Body of pancreas (tissue), 4 donors: ENCODE results near the gene FAM78A. TPM values are rescaled to one million over a fixed set of nuclear protein-coding genes. Genes with fewer than 3 reads are reported as not detected.

Source experiments
- ATAC-seq: fragments of 150-250 bp; one replicate; pipeline ENCODE4 v1.9.1; 2016
- DNase-seq, 4 donors: peaks; one replicate each; pipeline ENCODE4 v3.0.0-alpha.2; 2019
- H3K27ac ChIP-seq, 4 donors: fragments of 200-600 bp; sonication (generic); 1 replicate in 3 of 4; 2 replicates in 1 of 4; pipeline versions ENCODE4 v1.5.1 to v1.6.1; 2016 to 2019; ENCODE audit warnings: mild to moderate bottlenecking in 1 of 4, mixed read lengths in 1 of 4, moderate library complexity in 1 of 4
- H3K27me3 ChIP-seq, 2 donors: fragments of 200-600 bp; sonication (generic); one replicate each; pipeline ENCODE4 v1.6.0; 2016; ENCODE audit warnings: mild to moderate bottlenecking in 1 of 2
- H3K36me3 ChIP-seq, 2 donors: fragments of 200-600 bp; sonication (generic); replicated peaks in 1 of 2; 2 replicates each; pipeline ENCODE4 v1.5.1; 2016; ENCODE audit warnings: low read depth in 2 of 2; ENCODE audit not compliant: insufficient read depth in 1 of 2
- H3K4me1 ChIP-seq: fragments of 200-600 bp; sonication (generic); one replicate; pipeline ENCODE4 v1.6.0; 2016
- H3K4me3 ChIP-seq, 2 donors: fragments of 200-600 bp; sonication (generic); 1 replicate in 1 of 2; 2 replicates in 1 of 2; pipeline ENCODE4 v1.5.1; 2016 to 2019
- H3K9me3 ChIP-seq, 3 donors: fragments of 200-600 bp; sonication (generic); 1 replicate in 2 of 3; 2 replicates in 1 of 3; pipeline ENCODE4 v1.5.1; 2016
- CTCF ChIP-seq, 7 experiments: fragments of 450-650 bp in 4 of 7; fragments of 200-600 bp in 3 of 7; sonication (generic) in 3 of 7; IDR thresholded peaks; one replicate each; pipeline ENCODE4 v1.5.1; 2016 to 2019; ENCODE audit warnings: antibody characterized with exemption in 7 of 7
- POLR2A ChIP-seq, 3 donors: fragments of 450-650 bp; IDR thresholded peaks; one replicate each; pipeline ENCODE4 v1.6.1; 2016; ENCODE audit warnings: antibody characterized with exemption in 3 of 3, mild to moderate bottlenecking in 2 of 3
- WGBS, 2 donors: methylation state at CpG; one replicate each; pipeline ENCODE4 v1.1.5; 2017; 5-methylcytosine and 5-hydroxymethylcytosine counted together
- intact Hi-C: fragments of 100-400 bp; cut with DNase I; formaldehyde crosslinking; loops from one replicate; pipeline ENCODE4 v1.15.1; 2023
- total RNA-seq, 2 donors: library from RNA; depleted of rRNA; stranded (reverse); fragments of >200 nt; gene quantifications; one replicate each; pipeline ENCODE4 v1.1.0, GENCODE V29; 2016

Gene FAM78A
- total RNA-seq, 2 donors from 2014 or later, result under 0.01 to 0.78 TPM

- Histone ChIP-seq H3K9me3 (no peaks in the 10 kb centered on the region), H3K27me3 (peaks cover 0 to 6% of the 10 kb centered on the region in 2 donors), H3K27ac (no peak overlapping the region), H3K4me1 (peaks cover 13% of the 10 kb centered on the region), H3K4me3 (no peak overlapping the region), H3K36me3 (no peaks in the 10 kb centered on the region)
- ATAC-seq, result no peak
- TF ChIP-seq CTCF (IDR thresholded peaks at IDR 0.05) (no peak), POLR2A (IDR thresholded peaks at IDR 0.05) (no peak)
- DNase-seq, result no peak
- 5 to 18% methylated on average over 19 to 59 of the region's 61 CpGs for WGBS, 2 donors
- intact Hi-C loops, result no loop called here
Observed at GRCh38 chr9:131282688-131283422, 6.5 kb upstream of the FAM78A start.

- no peak for TF ChIP-seq CTCF (IDR thresholded peaks at IDR 0.05)
- TF ChIP-seq POLR2A (IDR thresholded peaks at IDR 0.05), result no peak
- peaks cover 0 to 6% of the 10 kb centered on the region in 2 donors for H3K27me3 ChIP-seq
- H3K4me1 ChIP-seq, result peaks cover 16% of the 10 kb centered on the region
- no peaks in the 10 kb centered on the region for H3K9me3 ChIP-seq
- WGBS, 2 donors, result 67 to 68% methylated on average over 4 of the region's 4 CpGs
- H3K36me3 ChIP-seq, result no peaks in the 10 kb centered on the region
- no peak overlapping the region for H3K27ac ChIP-seq
- intact Hi-C loops, result no loop called here
- no peak for ATAC-seq
- no peak overlapping the region for H3K4me3 ChIP-seq
- DNase-seq, result no peak
Observed at GRCh38 chr9:131282175-131282574, 5.9 kb upstream of the FAM78A start.

GRCh38 chr9:131281119-131281965 is 5.0 kb upstream of the FAM78A start:
- ATAC-seq (no peak), DNase-seq (no peak)
- H3K36me3 ChIP-seq, result no peaks in the 10 kb centered on the region
- WGBS, 2 donors, result 72 to 78% methylated on average over 8 to 17 of the region's 17 CpGs
- H3K4me1 ChIP-seq, result peaks cover 22% of the 10 kb centered on the region
- H3K27me3 ChIP-seq, result peaks cover 0 to 6% of the 10 kb centered on the region in 2 donors
- no peak overlapping the region for H3K27ac ChIP-seq
- no peak overlapping the region for H3K4me3 ChIP-seq
- no peaks in the 10 kb centered on the region for H3K9me3 ChIP-seq
- TF ChIP-seq CTCF (IDR thresholded peaks at IDR 0.05), result no peak
- no peak for TF ChIP-seq POLR2A (IDR thresholded peaks at IDR 0.05)
- intact Hi-C loops, result no loop called here

GRCh38 chr9:131280660-131281059 is 4.3 kb upstream of the FAM78A start:
- ATAC-seq, result no peak
- Histone ChIP-seq H3K4me1 (peaks cover 25% of the 10 kb centered on the region), H3K4me3 (no peak overlapping the region), H3K36me3 (no peaks in the 10 kb centered on the region), H3K9me3 (no peaks in the 10 kb centered on the region), H3K27ac (no peak overlapping the region), H3K27me3 (peaks cover 0 to 6% of the 10 kb centered on the region in 2 donors)
- no peak for TF ChIP-seq POLR2A (IDR thresholded peaks at IDR 0.05)
- TF ChIP-seq CTCF (IDR thresholded peaks at IDR 0.05), result no peak
- intact Hi-C loops, result no loop called here
- no peak for DNase-seq
- 68% methylated on average over 3 of the region's 3 CpGs; no CpG with 5 or more reads in 1 of the 2 donors for WGBS, 2 donors
